ENCODE results near the gene ACAA2.

DNA sequence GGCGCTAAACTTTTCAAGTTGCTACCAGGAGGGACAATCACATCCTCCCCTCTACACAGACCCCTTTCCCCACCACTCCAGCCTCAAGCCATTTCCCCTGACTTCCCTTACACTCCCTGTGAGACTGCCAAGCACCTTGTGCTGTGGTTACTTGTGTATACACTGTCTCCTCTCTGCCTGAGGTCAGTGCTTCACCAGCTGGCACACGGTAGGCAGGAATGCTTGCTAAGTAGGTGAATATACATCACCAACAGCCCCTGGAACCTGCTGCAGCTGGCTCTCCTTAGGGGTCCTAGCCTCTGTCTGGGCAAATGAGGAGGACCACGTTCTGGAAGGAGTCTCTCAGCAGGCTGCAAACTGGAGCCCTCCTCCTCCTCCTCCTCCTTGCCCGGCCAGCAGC, 38.3 kb upstream of the ACAA2 start:
- TF ChIP-seq, protein P1, sequence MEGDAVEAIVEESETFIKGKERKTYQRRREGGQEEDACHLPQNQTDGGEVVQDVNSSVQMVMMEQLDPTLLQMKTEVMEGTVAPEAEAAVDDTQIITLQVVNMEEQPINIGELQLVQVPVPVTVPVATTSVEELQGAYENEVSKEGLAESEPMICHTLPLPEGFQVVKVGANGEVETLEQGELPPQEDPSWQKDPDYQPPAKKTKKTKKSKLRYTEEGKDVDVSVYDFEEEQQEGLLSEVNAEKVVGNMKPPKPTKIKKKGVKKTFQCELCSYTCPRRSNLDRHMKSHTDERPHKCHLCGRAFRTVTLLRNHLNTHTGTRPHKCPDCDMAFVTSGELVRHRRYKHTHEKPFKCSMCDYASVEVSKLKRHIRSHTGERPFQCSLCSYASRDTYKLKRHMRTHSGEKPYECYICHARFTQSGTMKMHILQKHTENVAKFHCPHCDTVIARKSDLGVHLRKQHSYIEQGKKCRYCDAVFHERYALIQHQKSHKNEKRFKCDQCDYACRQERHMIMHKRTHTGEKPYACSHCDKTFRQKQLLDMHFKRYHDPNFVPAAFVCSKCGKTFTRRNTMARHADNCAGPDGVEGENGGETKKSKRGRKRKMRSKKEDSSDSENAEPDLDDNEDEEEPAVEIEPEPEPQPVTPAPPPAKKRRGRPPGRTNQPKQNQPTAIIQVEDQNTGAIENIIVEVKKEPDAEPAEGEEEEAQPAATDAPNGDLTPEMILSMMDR (IDR thresholded peaks at IDR 0.05): no peak
- no peak for TF ChIP-seq EZH2 (IDR thresholded peaks at IDR 0.05)

Measured in neural progenitor cell (in vitro differentiated cells).